ENCODE measurements around the gene GLB1L. TPM values are rescaled to one million over a fixed set of nuclear protein-coding genes. Genes with fewer than 3 reads are reported as not detected.

The GLB1L gene
- total and polyA plus RNA-seq, 2 experiments from 2014 or later, result 6.6 to 9.6 TPM

- Histone ChIP-seq H3K27me3 (no peaks in the 10 kb centered on the region), H2AFZ (no peak overlapping the region), H4K20me1 (ENCODE audit: insufficient read depth, poor library complexity, severe bottlenecking) (no peaks in the 10 kb centered on the region), H3K9me2 (replicated peaks; ENCODE audit: insufficient read depth) (no peaks in the 10 kb centered on the region), H3K27ac (no peak overlapping the region), H3K36me3 (replicated peaks; ENCODE audit: insufficient read depth, low read depth) (no peaks in the 10 kb centered on the region), H3K4me3 (no peak overlapping the region), H3K4me2 (no peak overlapping the region), H3K4me1 (ENCODE audit: insufficient read depth) (no peaks in the 10 kb centered on the region), H3K9me3 (ENCODE audit: low read depth) (no peaks in the 10 kb centered on the region), H3K79me2 (no peaks in the 10 kb centered on the region)
- DNase-seq (ENCODE audit: low spot score), result no peak
- TF ChIP-seq EZH2 (IDR thresholded peaks at IDR 0.05; ENCODE audit: borderline replicate concordance), result no peak
- no peak for TF ChIP-seq EZH2phosphoT487 (IDR thresholded peaks at IDR 0.05; ENCODE audit: low read depth, severe bottlenecking, unreplicated experiment)
- no peak for TF ChIP-seq CTCF (IDR thresholded peaks at IDR 0.05; ENCODE audit: poor library complexity)
- WGBS (ENCODE audit: low lambda C conversion rate, missing lambda C conversion rate), result 93% methylated on average over 4 of the region's 4 CpGs
Measured at GRCh38 chr2:219272356-219272755, 27.1 kb upstream of the GLB1L start.

GRCh38 chr2:219271021-219271420 lies 25.8 kb upstream of the GLB1L start:
- no peaks in the 10 kb centered on the region for H3K9me2 ChIP-seq (replicated peaks; ENCODE audit: insufficient read depth)
- no peaks in the 10 kb centered on the region for H3K27me3 ChIP-seq
- H3K4me2 ChIP-seq, result no peak overlapping the region
- H3K9me3 ChIP-seq (ENCODE audit: low read depth), result no peaks in the 10 kb centered on the region
- H4K20me1 ChIP-seq (ENCODE audit: insufficient read depth, poor library complexity, severe bottlenecking), result no peaks in the 10 kb centered on the region
- H3K4me3 ChIP-seq, result no peak overlapping the region
- H3K79me2 ChIP-seq, result no peaks in the 10 kb centered on the region
- TF ChIP-seq CTCF (IDR thresholded peaks at IDR 0.05; ENCODE audit: poor library complexity), result no peak
- no peak for DNase-seq (ENCODE audit: low spot score)
- no peaks in the 10 kb centered on the region for H3K36me3 ChIP-seq (replicated peaks; ENCODE audit: insufficient read depth, low read depth)
- no peak overlapping the region for H3K27ac ChIP-seq
- no peaks in the 10 kb centered on the region for H3K4me1 ChIP-seq (ENCODE audit: insufficient read depth)
- 88% methylated on average over 2 of the region's 2 CpGs for WGBS (ENCODE audit: low lambda C conversion rate, missing lambda C conversion rate)
- no peak overlapping the region for H2AFZ ChIP-seq

- H3K4me1 ChIP-seq (ENCODE audit: insufficient read depth), result no peaks in the 10 kb centered on the region
- no peaks in the 10 kb centered on the region for H3K9me2 ChIP-seq (replicated peaks; ENCODE audit: insufficient read depth)
- no peaks in the 10 kb centered on the region for H3K36me3 ChIP-seq (replicated peaks; ENCODE audit: insufficient read depth, low read depth)
- H3K27ac ChIP-seq, result no peak overlapping the region
- no peak for DNase-seq (ENCODE audit: low spot score)
- no peaks in the 10 kb centered on the region for H3K27me3 ChIP-seq
- H3K79me2 ChIP-seq, result no peaks in the 10 kb centered on the region
- no peak overlapping the region for H3K4me3 ChIP-seq
- WGBS (ENCODE audit: low lambda C conversion rate, missing lambda C conversion rate), result 85% methylated on average over 5 of the region's 5 CpGs
- TF ChIP-seq EZH2 (IDR thresholded peaks at IDR 0.05; ENCODE audit: borderline replicate concordance) (no peak), CTCF (IDR thresholded peaks at IDR 0.05; ENCODE audit: poor library complexity) (no peak), EZH2phosphoT487 (IDR thresholded peaks at IDR 0.05; ENCODE audit: low read depth, severe bottlenecking, unreplicated experiment) (no peak)
- H2AFZ ChIP-seq, result no peak overlapping the region
- H3K4me2 ChIP-seq, result no peak overlapping the region
- no peaks in the 10 kb centered on the region for H4K20me1 ChIP-seq (ENCODE audit: insufficient read depth, poor library complexity, severe bottlenecking)
- H3K9me3 ChIP-seq (ENCODE audit: low read depth), result no peaks in the 10 kb centered on the region
Measured at GRCh38 chr2:219270055-219270372, 24.8 kb upstream of the GLB1L start.

GRCh38 chr2:219269362-219270054 lies 24.3 kb upstream of the GLB1L start:
- H3K4me3 ChIP-seq, result no peak overlapping the region
- WGBS (ENCODE audit: low lambda C conversion rate, missing lambda C conversion rate), result 73% methylated on average over 8 of the region's 8 CpGs
- no peaks in the 10 kb centered on the region for H3K36me3 ChIP-seq (replicated peaks; ENCODE audit: insufficient read depth, low read depth)
- H3K4me2 ChIP-seq, result no peak overlapping the region
- TF ChIP-seq EZH2 (IDR thresholded peaks at IDR 0.05; ENCODE audit: borderline replicate concordance) (no peak), CTCF (IDR thresholded peaks at IDR 0.05; ENCODE audit: poor library complexity) (no peak), EZH2phosphoT487 (IDR thresholded peaks at IDR 0.05; ENCODE audit: low read depth, severe bottlenecking, unreplicated experiment) (no peak)
- no peak overlapping the region for H3K27ac ChIP-seq
- no peaks in the 10 kb centered on the region for H3K9me3 ChIP-seq (ENCODE audit: low read depth)
- DNase-seq (ENCODE audit: low spot score), result peak; percentile 68
- no peaks in the 10 kb centered on the region for H3K9me2 ChIP-seq (replicated peaks; ENCODE audit: insufficient read depth)
- no peaks in the 10 kb centered on the region for H4K20me1 ChIP-seq (ENCODE audit: insufficient read depth, poor library complexity, severe bottlenecking)
- no peaks in the 10 kb centered on the region for H3K27me3 ChIP-seq
- no peaks in the 10 kb centered on the region for H3K79me2 ChIP-seq
- no peaks in the 10 kb centered on the region for H3K4me1 ChIP-seq (ENCODE audit: insufficient read depth)
- H2AFZ ChIP-seq, result no peak overlapping the region

Data from hepatocyte (in vitro differentiated cells).